CD4-positive, alpha-beta T cell treated with Interleukin-21 for 1 hour (primary cell): ENCODE measurements around the gene RASGEF1C.

Experiments
- DNase-seq: peaks from one replicate; pipeline ENCODE4 v3.0.0-alpha.2; 2020

Gene RASGEF1C

GRCh38 chr5:180179442-180180420 lies 29.3 kb downstream of the RASGEF1C start:
- DNase-seq: no peak

GRCh38 chr5:180178531-180179441 lies 30.2 kb downstream of the RASGEF1C start:
- DNase-seq: no peak

- no peak for DNase-seq
These were observed 32.8 kb downstream of the RASGEF1C start for GRCh38 chr5:180176191-180176590.

GRCh38 chr5:180175015-180175431 lies 34.0 kb downstream of the RASGEF1C start:
- DNase-seq: no peak

GRCh38 chr5:180174587-180174972 lies 34.4 kb downstream of the RASGEF1C start:
- no peak for DNase-seq

GRCh38 chr5:180173875-180174586 lies 35.0 kb downstream of the RASGEF1C start:
- DNase-seq: no peak

- DNase-seq: no peak
These were observed 35.8 kb downstream of the RASGEF1C start for GRCh38 chr5:180173198-180173544.

GRCh38 chr5:180172447-180173197 lies 36.4 kb downstream of the RASGEF1C start:
- DNase-seq: no peak

GRCh38 chr5:180171568-180172094 lies 37.4 kb downstream of the RASGEF1C start:
- no peak for DNase-seq

GRCh38 chr5:180170810-180171567 lies 38.0 kb downstream of the RASGEF1C start:
- DNase-seq: no peak

- no peak for DNase-seq
These were observed 38.8 kb downstream of the RASGEF1C start for GRCh38 chr5:180170106-180170809.

GRCh38 chr5:180169248-180170105 lies 39.5 kb downstream of the RASGEF1C start:
- DNase-seq: no peak

GRCh38 chr5:180168758-180169157 lies 40.3 kb downstream of the RASGEF1C start:
- DNase-seq: no peak

- no peak for DNase-seq
These were observed 42.8 kb downstream of the RASGEF1C start for GRCh38 chr5:180166176-180166575.

- no peak for DNase-seq
These were observed 46.7 kb downstream of the RASGEF1C start for GRCh38 chr5:180162304-180162661.

GRCh38 chr5:180161420-180162303 lies 47.3 kb downstream of the RASGEF1C start:
- no peak for DNase-seq

GRCh38 chr5:180160789-180161188 lies 48.2 kb downstream of the RASGEF1C start:
- DNase-seq: peak; percentile 5

GRCh38 chr5:180160215-180160614 lies 48.8 kb downstream of the RASGEF1C start:
- DNase-seq: no peak
